Stimulated activated naive CD4-positive, alpha-beta T cell treated with Interleukin-2 at 50 U/mL for 16 hours (primary cell): ENCODE results near the gene UBE2Q1.

Experiments used
- DNase-seq: peaks from one replicate; lab custom pipeline; 2025; lab: John Stamatoyannopoulos, UW

Gene UBE2Q1

GRCh38 chr1:154502744-154503115, 55.7 kb downstream of the UBE2Q1 start:
- DNase-seq, result no peak

- no peak for DNase-seq
Measured at GRCh38 chr1:154502066-154502743, 56.3 kb downstream of the UBE2Q1 start, which contains the start of the genes SHE and TDRD10. Gene SHE, minus strand, starts transcription at chr1:154502412. Its CDS starts 386 bp downstream, at chr1:154502026. Gene TDRD10, plus strand, starts transcription at chr1:154502219. Its CDS starts 4,685 bp downstream, at chr1:154506904.

GRCh38 chr1:154501423-154502065, 56.9 kb downstream of the UBE2Q1 start:
- DNase-seq, result no peak

- no peak for DNase-seq
Measured at GRCh38 chr1:154500533-154500932, 57.9 kb downstream of the UBE2Q1 start.

GRCh38 chr1:154499446-154499845, 59.0 kb downstream of the UBE2Q1 start:
- DNase-seq, result no peak
